GM12892 (cell line): ENCODE data around the gene MCM6.

ENCODE experiments used
- POLR2A ChIP-seq: IDR thresholded peaks from 2 replicates; pipeline ENCODE4 v1.6.1; 2011; ENCODE audit warnings: low read depth, low read length, control low read depth
- POLR2AphosphoS5 ChIP-seq: IDR thresholded peaks from 2 replicates; pipeline ENCODE4 v1.6.1; 2011; ENCODE audit warnings: low read depth, low read length, control low read depth
- TAF1 ChIP-seq: IDR thresholded peaks from 2 replicates; pipeline ENCODE4 v1.6.1; 2011; ENCODE audit warnings: low read depth, mild to moderate bottlenecking, control low read depth, low read length, borderline replicate concordance

DNA sequence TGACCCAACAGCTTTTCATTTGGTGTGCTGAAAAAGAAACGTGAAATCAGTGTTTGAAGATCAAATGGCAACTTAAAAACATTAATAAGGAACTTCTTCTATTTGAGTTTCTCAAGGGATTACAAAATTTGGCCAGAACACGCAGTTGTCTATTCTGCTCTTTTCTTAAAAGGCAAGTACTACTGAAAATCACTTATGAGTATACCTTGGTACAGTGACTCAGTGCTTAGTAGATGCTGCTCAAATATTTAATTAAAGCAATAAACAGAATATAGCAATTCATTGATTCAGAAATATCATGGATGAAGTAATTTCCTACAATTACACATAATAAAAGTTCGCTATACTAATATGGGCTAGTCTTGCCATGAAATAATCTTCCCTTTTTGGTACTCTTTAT, 38.2 kb upstream of the MCM6 start:
- TF ChIP-seq POLR2A (no peak), TAF1 (no peak), POLR2AphosphoS5 (no peak)
